DMS 273 (cell line): Measurements from ENCODE around the gene RUSF1.

Source experiments
- DNase-seq: peaks from one replicate; lab custom pipeline; 2025; ENCODE audit not compliant: unreplicated experiment; lab: John Stamatoyannopoulos, UW

Gene RUSF1

GRCh38 chr16:31471875-31472708 lies 36.1 kb downstream of the RUSF1 start, which contains the start of gene TGFB1I1:
Gene TGFB1I1, plus strand, starts transcription at chr16:31472152. Its CDS starts 37 bp downstream, at chr16:31472189.
- peak; percentile 61 for DNase-seq

- no peak for DNase-seq
Measured at GRCh38 chr16:31471241-31471874, 36.8 kb downstream of the RUSF1 start.

GRCh38 chr16:31470615-31471014 lies 37.6 kb downstream of the RUSF1 start:
- DNase-seq = no peak

GRCh38 chr16:31467858-31468257 lies 40.3 kb downstream of the RUSF1 start:
- no peak for DNase-seq

- no peak for DNase-seq
Measured at GRCh38 chr16:31467151-31467773, 40.9 kb downstream of the RUSF1 start.

- no peak for DNase-seq
Measured at GRCh38 chr16:31466381-31466841, 41.8 kb downstream of the RUSF1 start.

GRCh38 chr16:31465788-31466370 lies 42.3 kb downstream of the RUSF1 start:
- DNase-seq = no peak

GRCh38 chr16:31464781-31465260 lies 43.4 kb downstream of the RUSF1 start:
- no peak for DNase-seq

GRCh38 chr16:31464348-31464769 lies 43.8 kb downstream of the RUSF1 start:
- DNase-seq = no peak

- DNase-seq = no peak
Measured at GRCh38 chr16:31461921-31462804, 46.0 kb downstream of the RUSF1 start.

GRCh38 chr16:31461201-31461920 lies 46.8 kb downstream of the RUSF1 start:
- no peak for DNase-seq

GRCh38 chr16:31460582-31461002 lies 47.6 kb downstream of the RUSF1 start:
- DNase-seq = peak; percentile 60

- DNase-seq = peak; percentile 100
Measured at GRCh38 chr16:31459687-31460581, 48.3 kb downstream of the RUSF1 start.

- DNase-seq = peak; percentile 98
Measured at GRCh38 chr16:31458844-31459686, 49.1 kb downstream of the RUSF1 start, which contains the start of gene ARMC5. Gene ARMC5, plus strand, starts transcription at chr16:31459501. Its CDS starts 24 bp downstream, at chr16:31459525.

- DNase-seq = peak; percentile 69
Measured at GRCh38 chr16:31458073-31458843, 49.9 kb downstream of the RUSF1 start.

GRCh38 chr16:31456988-31457360 lies 51.2 kb downstream of the RUSF1 start:
- DNase-seq = no peak
